ENCODE measurements around the gene LSM6.

LSM6 gene

GRCh38 chr4:146207410-146207809, 31.9 kb downstream of the LSM6 start (continued):
- TF ChIP-seq OSR1 (CRISPR knock-in tag; IDR thresholded peaks at IDR 0.05) = no peak

- TF ChIP-seq TOX (CRISPR knock-in tag; IDR thresholded peaks at IDR 0.05; ENCODE audit: borderline replicate concordance) = no peak
- TF ChIP-seq ISL1 (CRISPR knock-in tag; IDR thresholded peaks at IDR 0.05) = no peak
- no peak for TF ChIP-seq CSDC2 (CRISPR knock-in tag; IDR thresholded peaks at IDR 0.05)
- ATAC-seq = no peak
Measured at GRCh38 chr4:146210890-146211289, 35.4 kb downstream of the LSM6 start.

- ATAC-seq = no peak
- no peak for TF ChIP-seq ZNF70 (CRISPR knock-in tag; IDR thresholded peaks at IDR 0.05)
- TF ChIP-seq ZFP3 (CRISPR knock-in tag; IDR thresholded peaks at IDR 0.05) = no peak
- TF ChIP-seq CSRNP3 (CRISPR knock-in tag; IDR thresholded peaks at IDR 0.05) = no peak
- TF ChIP-seq ZNF565 (CRISPR knock-in tag; conservative IDR thresholded peaks at IDR 0.05; ENCODE audit: low read depth) = no peak
- no peak for TF ChIP-seq ESRRG (CRISPR knock-in tag; IDR thresholded peaks at IDR 0.05)
- no peak for TF ChIP-seq ARNTL (CRISPR knock-in tag; IDR thresholded peaks at IDR 0.05; ENCODE audit: borderline replicate concordance, low read depth)
- TF ChIP-seq SNAI2 (CRISPR knock-in tag; IDR thresholded peaks at IDR 0.05) = no peak
- TF ChIP-seq PATZ1 (CRISPR knock-in tag; IDR thresholded peaks at IDR 0.05; ENCODE audit: borderline replicate concordance) = no peak
- no peak for TF ChIP-seq CREB5 (CRISPR knock-in tag; IDR thresholded peaks at IDR 0.05; ENCODE audit: low read depth)
- no peak for TF ChIP-seq ZC3H10 (CRISPR knock-in tag; IDR thresholded peaks at IDR 0.05)
- TF ChIP-seq ZFP30 (CRISPR knock-in tag; IDR thresholded peaks at IDR 0.05) = no peak
Measured at GRCh38 chr4:146211440-146211839, 35.9 kb downstream of the LSM6 start.

GRCh38 chr4:146212781-146213180, 37.3 kb downstream of the LSM6 start:
- TF ChIP-seq ZNF70 (CRISPR knock-in tag; IDR thresholded peaks at IDR 0.05) (no peak), PPARA (CRISPR knock-in tag; IDR thresholded peaks at IDR 0.05; ENCODE audit: borderline replicate concordance) (no peak), CSRNP3 (CRISPR knock-in tag; IDR thresholded peaks at IDR 0.05) (no peak)
- no peak; the same call in 2 of the 3 replicates for ATAC-seq

- ATAC-seq = no peak
Measured at GRCh38 chr4:146214238-146214637, 38.7 kb downstream of the LSM6 start, which contains the start of gene REELD1. Gene REELD1 (plus strand): TSS chr4:146214538. CDS start chr4:146216953, 2,415 bp downstream.

More at GRCh38 chr4:146214238-146214637, 38.7 kb downstream of the LSM6 start, which contains the start of gene REELD1:
- TF ChIP-seq ZFP30 (CRISPR knock-in tag; IDR thresholded peaks at IDR 0.05) (no peak), ISL1 (CRISPR knock-in tag; IDR thresholded peaks at IDR 0.05) (no peak), RARB (CRISPR knock-in tag; IDR thresholded peaks at IDR 0.05) (no peak), POU6F1 (CRISPR knock-in tag; IDR thresholded peaks at IDR 0.05; ENCODE audit: borderline replicate concordance, low read depth) (no peak), ZNF8 (CRISPR knock-in tag; IDR thresholded peaks at IDR 0.05) (no peak), BACH2 (CRISPR knock-in tag; IDR thresholded peaks at IDR 0.05; ENCODE audit: borderline replicate concordance) (no peak), CSDC2 (CRISPR knock-in tag; IDR thresholded peaks at IDR 0.05) (no peak), SNAI2 (CRISPR knock-in tag; IDR thresholded peaks at IDR 0.05) (no peak), ARNTL (CRISPR knock-in tag; IDR thresholded peaks at IDR 0.05; ENCODE audit: borderline replicate concordance, low read depth) (no peak), GLIS3 (CRISPR knock-in tag; IDR thresholded peaks at IDR 0.05) (no peak), ZNF70 (CRISPR knock-in tag; IDR thresholded peaks at IDR 0.05) (no peak), PPARA (CRISPR knock-in tag; IDR thresholded peaks at IDR 0.05; ENCODE audit: borderline replicate concordance) (no peak), ZNF565 (CRISPR knock-in tag; conservative IDR thresholded peaks at IDR 0.05; ENCODE audit: low read depth) (no peak), ZC3H10 (CRISPR knock-in tag; IDR thresholded peaks at IDR 0.05) (no peak), ESRRG (CRISPR knock-in tag; IDR thresholded peaks at IDR 0.05) (no peak)
